ENCODE measurements around the gene CALCOCO2. TPM values are rescaled to one million over a fixed set of nuclear protein-coding genes. Genes with fewer than 3 reads are reported as not detected.
"Not testable (repeated sequence)": the region's sequence is repeated elsewhere in the genome, so short reads cannot be mapped to it uniquely, and the experiment has no call there.

The CALCOCO2 gene
- polyA plus RNA-seq, 1 donor from 2014 or later = 4.5 TPM

DNA sequence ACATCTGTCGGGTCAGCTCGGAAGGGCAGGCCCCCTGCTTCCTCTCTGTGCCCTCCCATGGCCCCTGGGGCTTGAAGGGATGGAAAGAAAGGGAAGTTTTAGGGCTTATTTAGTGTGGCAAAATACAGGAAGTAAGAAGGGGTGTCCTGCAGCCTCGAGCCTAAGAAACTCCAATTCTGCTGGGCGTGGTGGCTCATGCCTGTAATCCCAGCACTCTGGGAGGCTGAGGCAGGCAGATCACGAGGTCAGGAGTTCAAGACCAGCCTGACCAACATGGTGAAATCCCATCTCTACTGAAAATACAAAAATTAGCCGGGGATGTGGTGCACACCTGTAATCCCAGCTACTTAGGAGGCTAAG lies 34.7 kb upstream of the CALCOCO2 start:
- H3K27me3 ChIP-seq (ENCODE audit: insufficient read depth, low read depth, low read length); H3K9ac ChIP-seq (ENCODE audit: low read length); H3K27ac ChIP-seq (ENCODE audit: low read length); H3K79me2 ChIP-seq (replicated peaks; ENCODE audit: insufficient read depth, low read length); H3K9me3 ChIP-seq (ENCODE audit: low read length); H3K4me2 ChIP-seq (ENCODE audit: low read length); H4K20me1 ChIP-seq (ENCODE audit: insufficient read depth); H2AFZ ChIP-seq (ENCODE audit: low read depth, low read length); H3K9me2 ChIP-seq (ENCODE audit: insufficient read depth, low read length); H3K36me3 ChIP-seq (ENCODE audit: insufficient read depth, low read length); H3K4me3 ChIP-seq (ENCODE audit: low read length); H3F3A ChIP-seq (ENCODE audit: insufficient read depth, low read length, poor library complexity, severe bottlenecking): not testable (repeated sequence)

DNA sequence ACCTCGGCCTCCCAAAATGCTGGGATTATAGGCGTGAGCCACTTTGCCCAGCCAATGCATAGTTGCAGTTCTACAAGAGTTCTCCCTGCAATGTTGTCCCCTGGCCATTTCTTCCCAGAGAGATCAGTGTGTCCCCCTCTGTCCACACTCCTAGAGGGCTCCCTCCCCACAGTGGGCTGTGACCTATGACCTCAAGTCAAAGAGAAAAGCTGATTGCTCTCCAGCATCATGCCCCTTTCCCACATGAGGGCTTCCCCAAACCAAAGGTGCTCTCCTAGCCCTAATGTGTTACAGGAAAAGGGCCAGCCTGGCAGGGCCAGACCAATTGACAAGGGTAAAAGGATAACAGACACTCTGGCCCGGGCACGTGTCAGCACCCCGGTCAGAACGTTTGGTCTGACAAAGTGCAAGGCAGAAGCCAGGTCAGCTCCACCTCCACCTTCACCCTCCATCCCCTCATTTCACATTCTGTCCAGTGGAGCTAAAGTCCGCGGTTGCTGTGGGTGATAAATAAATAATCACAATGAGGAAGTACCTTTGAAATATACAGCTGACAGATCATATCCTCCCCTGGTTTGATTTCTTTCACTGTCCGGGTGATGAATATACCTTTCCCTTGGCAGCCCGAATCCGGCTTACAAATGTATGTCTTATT lies 31.6 kb upstream of the CALCOCO2 start:
- TF ChIP-seq MXI1 (conservative IDR thresholded peaks at IDR 0.05; ENCODE audit: poor library complexity, severe bottlenecking) (no peak), TAF1 (IDR thresholded peaks at IDR 0.05; ENCODE audit: low read depth) (no peak), EP300 (conservative IDR thresholded peaks at IDR 0.05; ENCODE audit: poor library complexity, severe bottlenecking) (no peak), EZH2 (IDR thresholded peaks at IDR 0.05; ENCODE audit: borderline replicate concordance, insufficient read depth, low read length, poor library complexity, severe bottlenecking) (no peak), POLR2AphosphoS5 (IDR thresholded peaks at IDR 0.05) (no peak), SMC3 (conservative IDR thresholded peaks at IDR 0.05; ENCODE audit: poor library complexity) (no peak), RAD21 (conservative IDR thresholded peaks at IDR 0.05) (no peak)
- TF ChIP-seq, protein P1, sequence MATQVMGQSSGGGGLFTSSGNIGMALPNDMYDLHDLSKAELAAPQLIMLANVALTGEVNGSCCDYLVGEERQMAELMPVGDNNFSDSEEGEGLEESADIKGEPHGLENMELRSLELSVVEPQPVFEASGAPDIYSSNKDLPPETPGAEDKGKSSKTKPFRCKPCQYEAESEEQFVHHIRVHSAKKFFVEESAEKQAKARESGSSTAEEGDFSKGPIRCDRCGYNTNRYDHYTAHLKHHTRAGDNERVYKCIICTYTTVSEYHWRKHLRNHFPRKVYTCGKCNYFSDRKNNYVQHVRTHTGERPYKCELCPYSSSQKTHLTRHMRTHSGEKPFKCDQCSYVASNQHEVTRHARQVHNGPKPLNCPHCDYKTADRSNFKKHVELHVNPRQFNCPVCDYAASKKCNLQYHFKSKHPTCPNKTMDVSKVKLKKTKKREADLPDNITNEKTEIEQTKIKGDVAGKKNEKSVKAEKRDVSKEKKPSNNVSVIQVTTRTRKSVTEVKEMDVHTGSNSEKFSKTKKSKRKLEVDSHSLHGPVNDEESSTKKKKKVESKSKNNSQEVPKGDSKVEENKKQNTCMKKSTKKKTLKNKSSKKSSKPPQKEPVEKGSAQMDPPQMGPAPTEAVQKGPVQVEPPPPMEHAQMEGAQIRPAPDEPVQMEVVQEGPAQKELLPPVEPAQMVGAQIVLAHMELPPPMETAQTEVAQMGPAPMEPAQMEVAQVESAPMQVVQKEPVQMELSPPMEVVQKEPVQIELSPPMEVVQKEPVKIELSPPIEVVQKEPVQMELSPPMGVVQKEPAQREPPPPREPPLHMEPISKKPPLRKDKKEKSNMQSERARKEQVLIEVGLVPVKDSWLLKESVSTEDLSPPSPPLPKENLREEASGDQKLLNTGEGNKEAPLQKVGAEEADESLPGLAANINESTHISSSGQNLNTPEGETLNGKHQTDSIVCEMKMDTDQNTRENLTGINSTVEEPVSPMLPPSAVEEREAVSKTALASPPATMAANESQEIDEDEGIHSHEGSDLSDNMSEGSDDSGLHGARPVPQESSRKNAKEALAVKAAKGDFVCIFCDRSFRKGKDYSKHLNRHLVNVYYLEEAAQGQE (IDR thresholded peaks at IDR 0.05; ENCODE audit: borderline replicate concordance) = no peak
- TF ChIP-seq, protein P2, sequence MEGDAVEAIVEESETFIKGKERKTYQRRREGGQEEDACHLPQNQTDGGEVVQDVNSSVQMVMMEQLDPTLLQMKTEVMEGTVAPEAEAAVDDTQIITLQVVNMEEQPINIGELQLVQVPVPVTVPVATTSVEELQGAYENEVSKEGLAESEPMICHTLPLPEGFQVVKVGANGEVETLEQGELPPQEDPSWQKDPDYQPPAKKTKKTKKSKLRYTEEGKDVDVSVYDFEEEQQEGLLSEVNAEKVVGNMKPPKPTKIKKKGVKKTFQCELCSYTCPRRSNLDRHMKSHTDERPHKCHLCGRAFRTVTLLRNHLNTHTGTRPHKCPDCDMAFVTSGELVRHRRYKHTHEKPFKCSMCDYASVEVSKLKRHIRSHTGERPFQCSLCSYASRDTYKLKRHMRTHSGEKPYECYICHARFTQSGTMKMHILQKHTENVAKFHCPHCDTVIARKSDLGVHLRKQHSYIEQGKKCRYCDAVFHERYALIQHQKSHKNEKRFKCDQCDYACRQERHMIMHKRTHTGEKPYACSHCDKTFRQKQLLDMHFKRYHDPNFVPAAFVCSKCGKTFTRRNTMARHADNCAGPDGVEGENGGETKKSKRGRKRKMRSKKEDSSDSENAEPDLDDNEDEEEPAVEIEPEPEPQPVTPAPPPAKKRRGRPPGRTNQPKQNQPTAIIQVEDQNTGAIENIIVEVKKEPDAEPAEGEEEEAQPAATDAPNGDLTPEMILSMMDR (IDR thresholded peaks at IDR 0.05; ENCODE audit: poor library complexity, severe bottlenecking) = no peak
- no peaks in the 10 kb centered on the region for H3K9me3 ChIP-seq (ENCODE audit: low read length)
- no peaks in the 10 kb centered on the region for H3F3A ChIP-seq (ENCODE audit: insufficient read depth, low read length, poor library complexity, severe bottlenecking)
- no peak overlapping the region for H2AFZ ChIP-seq (ENCODE audit: low read depth, low read length)
- no peak overlapping the region for H3K4me2 ChIP-seq (ENCODE audit: low read length)
- H3K79me2 ChIP-seq (replicated peaks; ENCODE audit: insufficient read depth, low read length) = no peaks in the 10 kb centered on the region
- H3K9me2 ChIP-seq (ENCODE audit: insufficient read depth, low read length) = no peaks in the 10 kb centered on the region
- no peaks in the 10 kb centered on the region for H4K20me1 ChIP-seq (ENCODE audit: insufficient read depth)
- no peaks in the 10 kb centered on the region for H3K36me3 ChIP-seq (ENCODE audit: insufficient read depth, low read length)
- H3K9ac ChIP-seq (ENCODE audit: low read length) = no peak overlapping the region
- H3K27me3 ChIP-seq (ENCODE audit: insufficient read depth, low read depth, low read length) = no peaks in the 10 kb centered on the region
- no peak overlapping the region for H3K27ac ChIP-seq (ENCODE audit: low read length)
- no peak overlapping the region for H3K4me3 ChIP-seq (ENCODE audit: low read length)

Measured in neural cell (in vitro differentiated cells).